HepG2 (cell line): ENCODE measurements around the gene FGF2.

Source experiments
- EZH2 ChIP-seq: conservative IDR thresholded peaks from 2 replicates; pipeline ENCODE4 v1.6.1; 2012; ENCODE audit warnings: mild to moderate bottlenecking, low read depth, low read length, moderate library complexity
- GPN1 ChIP-seq: sonication (generic); formaldehyde crosslinking; IDR thresholded peaks from 2 replicates; pipeline ENCODE4 v1.5.1; 2020; ENCODE audit warnings: missing genetic modification reagents, borderline replicate concordance
- HNRNPUL1 ChIP-seq: fragments of 200-400 bp; formaldehyde crosslinking; IDR thresholded peaks from 2 replicates; pipeline ENCODE4 v1.6.1; 2017; ENCODE audit warnings: low read depth, mild to moderate bottlenecking, low read length, moderate library complexity
- ZFYVE20 ChIP-seq: sonication (generic); formaldehyde crosslinking; IDR thresholded peaks from 2 replicates; pipeline ENCODE4 v1.8.0; 2023; ENCODE audit warnings: low read depth, mild to moderate bottlenecking, moderate library complexity, missing genetic modification reagents, borderline replicate concordance
- ZNF354B ChIP-seq: sonication (generic); formaldehyde crosslinking; IDR thresholded peaks from 2 replicates; pipeline ENCODE4 v1.8.0; 2022; ENCODE audit warnings: mild to moderate bottlenecking, missing genetic modification reagents
- ZNF891 ChIP-seq: sonication (generic); formaldehyde crosslinking; IDR thresholded peaks from 2 replicates; pipeline ENCODE4 v1.5.0; 2020; ENCODE audit warnings: mild to moderate bottlenecking, missing genetic modification reagents
- TF ChIP-seq, protein P1 (sequence below): sonication (generic); formaldehyde crosslinking; IDR thresholded peaks from 2 replicates; pipeline ENCODE4 v1.9.0; 2021; ENCODE audit warnings: missing genetic modification reagents, borderline replicate concordance
- TF ChIP-seq, protein P2 (sequence below): sonication (generic); formaldehyde crosslinking; IDR thresholded peaks from 2 replicates; pipeline ENCODE4 v1.5.0; 2020; ENCODE audit warnings: missing genetic modification reagents

DNA sequence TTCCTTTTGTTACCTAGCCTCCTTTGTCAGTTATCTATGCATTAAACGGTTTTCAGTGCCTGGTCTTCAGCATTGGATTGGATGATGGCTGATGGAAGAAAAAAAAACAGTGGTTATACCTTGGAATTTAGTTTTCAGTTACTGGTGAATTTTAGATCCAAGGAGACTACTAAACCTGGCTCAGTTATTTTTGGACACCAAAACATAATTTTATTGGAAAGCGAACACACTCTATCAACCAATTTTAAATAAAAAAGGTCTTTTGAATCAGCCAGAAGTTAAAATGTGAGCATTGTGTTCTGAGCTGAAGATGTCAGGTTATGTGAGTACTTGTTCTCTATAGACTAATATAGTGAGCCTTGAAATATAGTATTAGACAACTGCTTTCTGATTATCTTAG lies 32.1 kb downstream of the FGF2 start:
- TF ChIP-seq, protein P1, sequence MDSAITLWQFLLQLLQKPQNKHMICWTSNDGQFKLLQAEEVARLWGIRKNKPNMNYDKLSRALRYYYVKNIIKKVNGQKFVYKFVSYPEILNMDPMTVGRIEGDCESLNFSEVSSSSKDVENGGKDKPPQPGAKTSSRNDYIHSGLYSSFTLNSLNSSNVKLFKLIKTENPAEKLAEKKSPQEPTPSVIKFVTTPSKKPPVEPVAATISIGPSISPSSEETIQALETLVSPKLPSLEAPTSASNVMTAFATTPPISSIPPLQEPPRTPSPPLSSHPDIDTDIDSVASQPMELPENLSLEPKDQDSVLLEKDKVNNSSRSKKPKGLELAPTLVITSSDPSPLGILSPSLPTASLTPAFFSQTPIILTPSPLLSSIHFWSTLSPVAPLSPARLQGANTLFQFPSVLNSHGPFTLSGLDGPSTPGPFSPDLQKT: no peak
- TF ChIP-seq GPN1: no peak
- TF ChIP-seq, protein P2, sequence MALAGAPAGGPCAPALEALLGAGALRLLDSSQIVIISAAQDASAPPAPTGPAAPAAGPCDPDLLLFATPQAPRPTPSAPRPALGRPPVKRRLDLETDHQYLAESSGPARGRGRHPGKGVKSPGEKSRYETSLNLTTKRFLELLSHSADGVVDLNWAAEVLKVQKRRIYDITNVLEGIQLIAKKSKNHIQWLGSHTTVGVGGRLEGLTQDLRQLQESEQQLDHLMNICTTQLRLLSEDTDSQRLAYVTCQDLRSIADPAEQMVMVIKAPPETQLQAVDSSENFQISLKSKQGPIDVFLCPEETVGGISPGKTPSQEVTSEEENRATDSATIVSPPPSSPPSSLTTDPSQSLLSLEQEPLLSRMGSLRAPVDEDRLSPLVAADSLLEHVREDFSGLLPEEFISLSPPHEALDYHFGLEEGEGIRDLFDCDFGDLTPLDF (CRISPR knock-in tag): no peak
- no peak for TF ChIP-seq ZFYVE20 (CRISPR knock-in tag)
- TF ChIP-seq ZNF891 (CRISPR knock-in tag): no peak
- no peak for TF ChIP-seq HNRNPUL1
- no peak for TF ChIP-seq ZNF354B (CRISPR knock-in tag)
- no peak for TF ChIP-seq EZH2
